ENCODE measurements around the gene NDUFB4.

Gene NDUFB4

DNA sequence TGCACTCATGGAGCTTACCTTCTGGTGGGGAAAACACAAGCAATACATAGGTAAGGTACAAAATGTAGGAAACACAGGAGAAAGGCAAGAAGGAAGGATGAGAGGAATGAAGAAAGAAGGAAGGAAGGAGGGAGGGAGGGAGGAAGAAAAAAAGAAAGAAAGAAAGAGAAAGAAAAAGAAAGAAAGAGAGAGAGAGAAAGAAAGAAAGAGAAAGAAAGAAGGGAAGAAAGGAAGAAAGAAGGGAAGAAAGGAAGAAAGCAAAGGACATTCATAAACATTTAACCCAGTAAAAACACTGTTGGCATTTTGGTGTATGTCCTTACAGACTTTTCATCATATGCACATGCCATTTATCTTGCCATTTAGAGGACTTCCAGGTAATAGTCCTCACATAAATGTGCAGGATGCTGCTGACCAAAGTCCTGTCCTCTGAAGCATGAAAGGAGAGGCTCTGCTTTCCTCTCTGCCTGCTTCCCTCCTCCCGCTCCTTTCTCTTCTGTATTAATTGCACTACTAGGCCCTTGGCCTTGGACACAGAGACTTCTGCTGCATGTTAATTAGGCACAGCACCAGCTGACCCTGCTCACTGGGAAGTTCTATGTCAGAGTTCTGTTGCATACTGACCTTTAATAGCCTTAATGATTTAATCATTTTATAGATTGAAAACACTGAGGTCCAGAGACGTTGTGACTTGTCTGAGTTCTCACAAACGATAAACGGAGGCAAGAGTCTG is 29.7 kb upstream of the NDUFB4 start:
- Mint-ChIP-seq H3K9me3 (no peaks in the 10 kb centered on the region), H3K4me1 (ENCODE audit: low read depth) (peaks cover 3% of the 10 kb centered on the region), H3K27ac (no peak overlapping the region), H3K36me3 (ENCODE audit: low read depth) (no peaks in the 10 kb centered on the region), H3K27me3 (peaks cover 10% of the 10 kb centered on the region), H3K4me3 (no peak overlapping the region)
- no peak for DNase-seq

DNA sequence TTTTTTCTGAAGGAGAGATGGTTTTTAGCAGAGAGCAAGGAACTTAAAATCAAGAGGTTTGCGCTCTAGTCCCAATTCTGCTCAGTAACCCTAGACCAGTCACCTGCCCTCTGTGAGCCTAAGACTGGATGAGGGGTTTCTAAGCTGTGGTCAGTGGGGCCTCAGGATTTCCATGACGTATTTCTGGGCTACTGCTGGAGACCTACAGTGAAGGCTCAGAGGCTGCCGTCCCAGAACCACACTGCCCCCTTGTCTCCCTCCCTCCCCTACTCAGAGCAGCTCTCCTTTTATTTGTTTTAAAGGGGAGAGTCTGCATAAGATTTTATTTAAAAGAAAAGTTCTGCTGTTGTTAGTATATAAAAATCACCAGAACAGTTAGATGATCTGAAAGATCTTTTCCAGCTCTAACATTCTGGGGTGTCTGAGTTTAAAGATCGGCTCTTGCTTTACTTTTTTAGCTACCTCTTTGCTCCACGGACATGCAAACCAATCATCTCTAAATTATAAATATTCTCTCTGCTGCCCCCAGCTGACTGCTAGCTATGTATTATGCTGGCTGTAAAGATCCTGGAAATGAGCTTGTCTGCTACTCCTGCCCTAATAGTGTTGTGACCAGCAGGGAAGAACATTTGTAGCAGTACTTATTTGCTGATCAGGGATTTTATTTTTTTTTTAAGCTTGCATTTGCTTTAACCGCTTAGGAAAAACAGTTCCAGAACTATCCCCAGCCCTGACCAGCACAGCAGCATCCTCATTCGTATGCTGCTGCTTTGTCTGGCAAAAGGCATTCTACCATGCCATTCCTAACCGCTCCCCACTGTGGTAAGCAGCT is 28.6 kb upstream of the NDUFB4 start:
- peaks cover 3% of the 10 kb centered on the region for H3K4me1 Mint-ChIP-seq (ENCODE audit: low read depth)
- no peaks in the 10 kb centered on the region for H3K9me3 Mint-ChIP-seq
- DNase-seq, result no peak
- H3K27me3 Mint-ChIP-seq, result peaks cover 17% of the 10 kb centered on the region
- H3K4me3 Mint-ChIP-seq, result peak overlapping the region; percentile 36
- no peaks in the 10 kb centered on the region for H3K36me3 Mint-ChIP-seq (ENCODE audit: low read depth)
- no peak overlapping the region for H3K27ac Mint-ChIP-seq

DNA sequence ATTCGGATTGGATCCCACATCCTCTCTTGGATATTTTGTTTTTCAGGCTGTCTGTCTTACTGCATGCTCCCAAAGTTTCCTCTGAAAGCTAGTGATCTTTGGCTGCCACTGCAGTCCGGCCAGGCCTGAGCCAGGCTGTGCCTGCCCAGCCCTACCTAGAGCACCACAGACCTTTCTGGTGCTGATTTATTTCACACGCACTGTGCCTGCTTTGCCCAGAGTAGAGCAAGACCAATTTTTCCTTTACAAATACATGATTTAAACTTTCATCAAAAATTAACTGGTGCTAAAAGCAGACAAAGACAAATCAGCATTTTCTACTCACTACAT is 28.0 kb upstream of the NDUFB4 start:
- no peaks in the 10 kb centered on the region for H3K36me3 Mint-ChIP-seq (ENCODE audit: low read depth)

DNA sequence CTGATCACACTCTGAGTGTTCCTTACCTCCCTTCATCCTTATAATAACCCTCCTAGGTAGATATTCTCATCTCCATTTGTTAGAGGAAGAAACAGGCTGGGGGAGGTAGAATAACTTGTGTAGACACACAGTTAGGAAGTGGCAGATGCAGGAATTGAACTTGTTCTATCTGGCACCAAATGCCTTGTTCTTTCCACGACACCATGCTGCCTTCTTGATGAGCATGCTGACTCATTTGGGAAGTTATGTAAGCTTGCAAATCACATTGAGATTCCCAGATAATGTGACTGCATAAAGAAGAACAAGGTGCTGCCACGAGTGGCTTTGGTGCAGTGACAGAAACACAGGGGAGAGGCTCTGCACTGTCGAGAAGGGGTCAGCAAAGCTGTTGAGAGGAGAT is 27.5 kb upstream of the NDUFB4 start:
- Mint-ChIP-seq H3K27ac (no peak overlapping the region), H3K9me3 (no peaks in the 10 kb centered on the region), H3K4me1 (ENCODE audit: low read depth) (peaks cover 3% of the 10 kb centered on the region), H3K27me3 (peaks cover 17% of the 10 kb centered on the region), H3K36me3 (ENCODE audit: low read depth) (no peaks in the 10 kb centered on the region), H3K4me3 (no peak overlapping the region)
- DNase-seq, result no peak

More for the DNA sequence above, 28.0 kb upstream of the NDUFB4 start:
- no peaks in the 10 kb centered on the region for H3K9me3 Mint-ChIP-seq
- H3K27ac Mint-ChIP-seq, result no peak overlapping the region
- peaks cover 3% of the 10 kb centered on the region for H3K4me1 Mint-ChIP-seq (ENCODE audit: low read depth)
- H3K27me3 Mint-ChIP-seq, result peaks cover 17% of the 10 kb centered on the region
- H3K4me3 Mint-ChIP-seq, result no peak overlapping the region
- no peak for DNase-seq

DNA sequence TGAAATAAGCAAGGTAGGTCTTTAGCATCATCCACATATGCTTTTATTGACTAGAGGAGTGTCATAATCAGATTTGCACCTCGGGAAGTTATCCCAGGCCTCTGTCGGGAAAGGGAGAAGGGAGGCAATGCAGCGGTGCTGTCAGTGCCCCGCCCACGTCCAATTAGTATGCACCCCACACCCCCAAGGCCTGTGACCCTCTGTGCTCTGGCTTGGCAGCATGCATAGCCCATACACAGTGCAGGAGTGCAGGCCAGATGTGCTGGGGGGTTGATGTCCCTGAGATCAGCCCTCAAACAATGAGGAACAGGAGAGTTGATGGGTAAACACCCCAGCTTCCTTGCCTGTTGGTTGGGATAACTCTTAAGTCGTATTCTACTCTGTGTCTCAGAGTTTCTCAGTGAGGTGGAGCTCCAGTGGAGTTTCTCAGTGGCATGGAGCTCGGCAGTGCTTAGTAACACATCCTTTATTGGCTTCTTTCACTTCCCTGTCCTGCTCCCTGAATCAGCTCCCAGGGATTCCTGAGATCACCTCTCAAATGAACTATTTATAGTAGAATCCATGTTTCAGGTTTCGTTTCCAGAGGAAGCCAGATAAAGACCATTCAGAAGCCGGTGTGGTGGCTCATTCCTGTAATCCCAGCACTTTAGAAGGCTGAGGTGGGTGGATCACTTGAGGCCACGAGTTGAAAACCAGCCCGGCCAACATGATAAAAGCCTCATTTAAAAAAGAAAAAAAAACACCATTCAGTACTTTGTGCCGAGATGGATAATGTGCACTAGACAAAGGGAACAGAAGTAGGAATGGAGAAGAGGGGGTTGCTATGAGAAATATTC is 26.7 kb upstream of the NDUFB4 start:
- Mint-ChIP-seq H3K27ac (no peak overlapping the region), H3K27me3 (peaks cover 17% of the 10 kb centered on the region), H3K4me1 (ENCODE audit: low read depth) (peaks cover 3% of the 10 kb centered on the region), H3K9me3 (no peaks in the 10 kb centered on the region), H3K36me3 (ENCODE audit: low read depth) (no peaks in the 10 kb centered on the region), H3K4me3 (no peak overlapping the region)
- DNase-seq, result no peak

DNA sequence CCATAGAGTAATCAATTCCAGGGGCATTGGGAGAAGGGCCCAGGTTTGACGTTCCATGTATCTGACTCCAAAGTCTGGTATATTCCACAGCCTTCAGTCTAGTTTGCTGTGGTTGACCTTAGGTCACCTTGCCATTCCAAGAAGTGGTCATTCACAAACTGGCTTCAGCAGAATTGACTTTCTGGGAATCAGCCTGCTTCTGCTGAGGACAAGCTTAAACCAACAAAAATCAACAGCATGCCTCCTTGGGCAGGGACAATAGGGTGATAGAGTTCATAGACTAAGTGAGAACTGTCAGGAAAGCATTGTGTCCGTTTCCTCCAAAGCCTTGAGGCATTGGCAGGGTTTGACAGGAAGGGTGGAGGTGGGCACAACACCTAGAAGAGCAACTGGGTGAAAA is 24.1 kb upstream of the NDUFB4 start:
- no peak for DNase-seq
- H3K4me1 Mint-ChIP-seq (ENCODE audit: low read depth), result peaks cover 3% of the 10 kb centered on the region

DNA sequence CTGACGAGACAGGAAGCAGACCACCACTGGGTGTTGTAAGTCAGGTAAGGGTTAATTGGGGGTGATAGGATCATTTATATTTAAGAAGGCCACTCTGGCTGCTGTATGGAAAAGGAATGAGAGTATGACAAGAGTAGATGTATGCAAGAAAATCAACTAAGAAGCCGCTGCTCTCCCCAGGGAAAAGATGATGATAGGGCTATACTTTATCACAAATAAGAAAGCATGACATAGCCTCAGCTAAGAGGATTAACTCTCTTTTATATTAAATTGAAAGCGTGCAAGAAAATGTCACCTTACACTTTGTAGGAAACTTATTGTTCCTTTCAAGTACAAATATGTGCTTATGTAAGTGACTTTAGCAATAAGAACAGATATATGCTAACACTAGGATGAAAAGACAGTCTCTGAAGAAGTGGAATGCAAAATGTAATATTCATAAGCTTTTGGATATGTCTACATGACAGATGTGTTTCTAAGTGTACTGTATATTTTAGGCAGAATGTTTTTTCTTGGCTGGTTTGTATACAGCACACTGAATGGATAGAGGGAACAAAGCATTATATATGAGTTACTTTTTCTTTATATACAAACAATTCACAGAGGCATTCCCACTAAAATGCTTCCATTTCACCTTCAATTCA is 8.7 kb upstream of the NDUFB4 start:
- H3K36me3 Mint-ChIP-seq (ENCODE audit: low read depth), result no peaks in the 10 kb centered on the region
- peaks cover 7% of the 10 kb centered on the region for H3K27me3 Mint-ChIP-seq
- no peak for DNase-seq
- H3K9me3 Mint-ChIP-seq, result no peaks in the 10 kb centered on the region
- no peak overlapping the region for H3K4me3 Mint-ChIP-seq
- H3K27ac Mint-ChIP-seq, result no peak overlapping the region
- no peaks in the 10 kb centered on the region for H3K4me1 Mint-ChIP-seq (ENCODE audit: low read depth)

More for the DNA sequence above, 24.1 kb upstream of the NDUFB4 start:
- peaks cover 17% of the 10 kb centered on the region for H3K27me3 Mint-ChIP-seq
- H3K4me3 Mint-ChIP-seq, result no peak overlapping the region
- no peak overlapping the region for H3K27ac Mint-ChIP-seq
- H3K36me3 Mint-ChIP-seq (ENCODE audit: low read depth), result no peaks in the 10 kb centered on the region
- no peaks in the 10 kb centered on the region for H3K9me3 Mint-ChIP-seq

DNA sequence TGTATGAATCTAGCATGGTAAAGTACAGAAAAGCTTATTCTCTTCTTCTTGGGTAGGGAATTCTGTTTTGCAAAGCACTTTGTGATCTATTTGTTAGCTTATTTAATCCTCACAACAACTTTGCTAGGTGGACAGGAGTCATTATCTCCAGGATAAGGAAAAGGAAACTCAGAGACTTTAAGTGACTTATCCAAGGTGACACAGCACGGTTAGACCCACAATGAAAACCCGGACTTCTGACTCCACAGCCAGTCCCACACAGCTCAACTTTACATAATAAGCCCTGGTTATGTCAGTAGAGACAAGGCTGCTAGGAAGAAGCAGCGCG is 384 bp upstream of the NDUFB4 start:
- H3K27me3 Mint-ChIP-seq, result no peaks in the 10 kb centered on the region
- DNase-seq, result no peak
- peaks cover 13% of the 10 kb centered on the region for H3K4me1 Mint-ChIP-seq (ENCODE audit: low read depth)
- no peaks in the 10 kb centered on the region for H3K9me3 Mint-ChIP-seq
- H3K4me3 Mint-ChIP-seq, result peak overlapping the region; percentile 92
- peaks cover 13% of the 10 kb centered on the region for H3K36me3 Mint-ChIP-seq (ENCODE audit: low read depth)
- H3K27ac Mint-ChIP-seq, result peak overlapping the region; percentile 98

DNA sequence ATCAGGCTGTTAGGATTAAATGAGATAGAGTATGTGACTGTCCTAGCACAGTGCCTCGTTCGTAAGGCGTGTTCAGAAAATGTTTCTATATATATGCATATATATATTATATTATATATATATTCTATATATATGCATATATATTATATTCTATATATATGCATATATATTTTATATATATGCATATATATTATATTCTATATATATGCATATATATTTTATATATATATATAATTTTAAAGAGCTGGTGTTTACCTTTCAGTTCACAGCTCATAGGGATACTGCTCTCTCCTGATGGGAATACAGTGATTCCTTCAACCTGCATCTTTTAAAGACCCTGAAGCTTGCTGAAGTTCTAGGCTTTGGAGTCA is 702 bp downstream of the NDUFB4 start:
- peaks cover 15% of the 10 kb centered on the region for H3K4me1 Mint-ChIP-seq (ENCODE audit: low read depth)
- H3K27me3 Mint-ChIP-seq, result no peaks in the 10 kb centered on the region
- DNase-seq, result no peak
- peak overlapping the region; percentile 92 for H3K4me3 Mint-ChIP-seq
- peak overlapping the region; percentile 98 for H3K27ac Mint-ChIP-seq
- no peaks in the 10 kb centered on the region for H3K9me3 Mint-ChIP-seq
- peaks cover 24% of the 10 kb centered on the region for H3K36me3 Mint-ChIP-seq (ENCODE audit: low read depth)

DNA sequence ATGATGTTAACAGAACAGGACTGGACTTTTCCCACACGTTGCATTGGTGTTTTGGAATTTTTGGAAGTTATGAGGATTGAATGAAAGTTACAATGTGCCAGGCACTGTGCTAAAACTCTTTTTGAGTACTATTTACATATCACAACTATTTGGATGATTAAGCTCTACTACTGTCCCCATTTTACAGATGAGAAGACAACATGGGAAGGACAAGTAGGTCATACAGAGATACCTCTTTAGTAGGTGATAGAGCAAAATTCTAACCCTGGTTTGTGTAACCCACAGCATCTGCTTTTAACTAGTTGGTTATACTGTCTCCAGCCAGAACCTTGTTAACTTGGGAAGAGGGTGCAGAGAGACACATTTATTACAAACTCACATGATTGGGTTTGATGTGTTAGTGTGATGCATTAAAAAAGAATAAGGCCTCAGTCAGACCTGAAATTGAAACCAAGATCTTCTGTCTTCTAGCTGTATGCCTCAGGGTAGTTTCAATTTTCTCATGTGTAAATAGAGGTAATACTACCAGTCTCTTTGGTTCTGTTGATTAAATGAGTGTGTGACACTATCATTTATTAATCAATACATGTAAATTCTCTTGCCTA is 1.4 kb downstream of the NDUFB4 start:
- no peak overlapping the region for H3K27ac Mint-ChIP-seq
- H3K27me3 Mint-ChIP-seq, result no peaks in the 10 kb centered on the region
- no peaks in the 10 kb centered on the region for H3K9me3 Mint-ChIP-seq
- no peak for DNase-seq
- peaks cover 30% of the 10 kb centered on the region for H3K36me3 Mint-ChIP-seq (ENCODE audit: low read depth)
- H3K4me1 Mint-ChIP-seq (ENCODE audit: low read depth), result peaks cover 15% of the 10 kb centered on the region
- no peak overlapping the region for H3K4me3 Mint-ChIP-seq

DNA sequence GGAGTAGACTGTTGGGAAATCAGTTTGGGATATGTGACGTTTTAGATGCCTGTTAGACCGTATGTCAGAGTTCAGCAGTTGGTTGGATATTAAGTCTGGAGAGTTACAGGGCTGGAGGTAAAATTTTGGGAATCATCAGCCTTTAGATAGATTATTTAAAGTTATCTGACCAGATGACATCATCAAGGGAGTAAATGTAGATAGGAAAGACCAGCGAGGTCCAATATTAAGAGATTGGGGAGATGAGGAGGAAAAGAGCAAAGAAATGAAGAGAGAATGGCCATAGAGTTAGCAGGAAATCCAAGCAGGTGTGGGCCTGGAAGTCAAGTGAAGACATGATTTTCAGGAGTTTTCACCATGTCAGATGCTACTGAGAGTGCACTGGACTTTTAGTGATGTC is 3.1 kb downstream of the NDUFB4 start:
- no peak for DNase-seq
- Mint-ChIP-seq H3K27ac (no peak overlapping the region), H3K36me3 (ENCODE audit: low read depth) (peaks cover 40% of the 10 kb centered on the region), H3K27me3 (no peaks in the 10 kb centered on the region), H3K4me1 (ENCODE audit: low read depth) (peaks cover 15% of the 10 kb centered on the region), H3K9me3 (no peaks in the 10 kb centered on the region), H3K4me3 (no peak overlapping the region)

DNA sequence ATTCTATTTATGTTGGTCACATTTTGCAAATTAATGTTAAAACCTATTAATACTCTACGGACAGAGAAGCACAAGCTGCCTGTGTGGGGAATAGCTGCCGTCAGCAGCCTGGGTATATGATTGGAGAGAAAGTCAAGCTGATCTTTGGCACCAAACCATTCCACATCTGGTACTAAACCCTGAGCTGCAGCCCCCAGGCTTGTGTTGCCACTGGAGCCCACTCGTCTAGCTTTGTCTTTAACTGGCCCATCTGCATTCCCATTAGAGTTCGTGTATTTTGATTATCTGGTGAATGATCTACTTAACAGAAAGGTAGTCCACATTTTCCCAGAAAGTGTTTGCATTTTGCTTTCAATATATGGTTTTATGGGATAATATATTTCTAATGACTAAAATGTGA is 5.4 kb downstream of the NDUFB4 start:
- H3K36me3 Mint-ChIP-seq (ENCODE audit: low read depth), result peaks cover 36% of the 10 kb centered on the region
- H3K27me3 Mint-ChIP-seq, result no peaks in the 10 kb centered on the region
- no peaks in the 10 kb centered on the region for H3K9me3 Mint-ChIP-seq
- no peak for DNase-seq
- peak overlapping the region; percentile 61 for H3K27ac Mint-ChIP-seq
- no peak overlapping the region for H3K4me3 Mint-ChIP-seq
- peaks cover 6% of the 10 kb centered on the region for H3K4me1 Mint-ChIP-seq (ENCODE audit: low read depth)

DNA sequence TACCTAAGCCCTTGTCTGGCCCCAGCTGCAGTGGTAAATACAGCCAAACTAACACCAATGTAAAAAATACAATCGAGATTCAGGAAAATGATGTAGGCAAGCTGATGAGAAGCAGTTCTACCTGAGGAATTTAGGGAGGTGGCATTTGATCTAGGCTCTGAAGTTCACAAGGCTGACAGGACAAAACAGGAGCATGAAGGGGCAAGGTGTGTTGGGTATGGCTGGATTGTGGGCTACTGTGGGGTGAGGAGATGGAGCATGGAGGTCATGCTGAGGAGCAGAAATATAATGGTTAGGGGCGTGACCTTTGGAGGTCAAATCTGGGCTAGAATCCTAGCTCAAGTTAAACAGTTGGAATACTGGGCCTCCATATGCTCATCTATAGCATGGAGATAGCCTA is 6.5 kb downstream of the NDUFB4 start:
- Mint-ChIP-seq H3K4me3 (no peak overlapping the region), H3K27me3 (no peaks in the 10 kb centered on the region), H3K27ac (no peak overlapping the region), H3K4me1 (ENCODE audit: low read depth) (peaks cover 6% of the 10 kb centered on the region), H3K9me3 (no peaks in the 10 kb centered on the region), H3K36me3 (ENCODE audit: low read depth) (peaks cover 32% of the 10 kb centered on the region)
- DNase-seq, result no peak

DNA sequence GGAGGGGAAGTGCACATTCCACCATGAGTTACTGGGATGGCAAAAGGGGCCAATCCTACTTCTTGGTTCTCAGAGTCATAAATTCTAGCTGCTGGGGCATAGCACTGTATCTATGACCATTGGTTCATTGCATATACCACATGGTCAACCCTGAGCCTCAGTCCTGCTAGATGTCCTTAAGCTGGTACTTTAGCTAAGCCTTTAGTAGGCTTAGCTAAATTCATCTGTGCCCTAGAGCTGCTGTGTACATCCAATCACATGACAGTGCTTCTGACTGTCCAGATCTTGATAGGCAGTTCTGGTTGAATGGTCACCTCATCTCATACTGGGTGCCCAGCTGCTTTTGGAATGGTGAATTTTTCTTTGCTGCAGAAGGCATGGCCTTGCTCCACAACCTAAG is 8.2 kb downstream of the NDUFB4 start:
- Mint-ChIP-seq H3K27me3 (no peaks in the 10 kb centered on the region), H3K9me3 (no peaks in the 10 kb centered on the region), H3K4me1 (ENCODE audit: low read depth) (peaks cover 6% of the 10 kb centered on the region), H3K27ac (no peak overlapping the region), H3K36me3 (ENCODE audit: low read depth) (peaks cover 32% of the 10 kb centered on the region), H3K4me3 (no peak overlapping the region)
- no peak for DNase-seq

All from activated T-cell treated with anti-CD3 and anti-CD28 coated beads, Interleukin-2, amount 50 U/mL, for 24 hours (primary cell).